SKM-1 treated with dmso at 0.1 percent for 144 hours (cell line): ENCODE results near the gene LYPD1.
A peak's percentile ranks its signal among the peaks of the same experiment; 100 is the strongest.

Experiments
- DNase-seq: peaks from one replicate; lab custom pipeline; 2025; ENCODE audit not compliant: unreplicated experiment; lab: John Stamatoyannopoulos, UW

LYPD1 gene

GRCh38 chr2:132668987-132669907 is 758 bp downstream of the LYPD1 start:
- DNase-seq: no peak

GRCh38 chr2:132668189-132668823 is 1.7 kb downstream of the LYPD1 start:
- no peak for DNase-seq

GRCh38 chr2:132667706-132668105 is 2.3 kb downstream of the LYPD1 start:
- no peak for DNase-seq

GRCh38 chr2:132665401-132666140 is 4.4 kb downstream of the LYPD1 start:
- no peak for DNase-seq

- DNase-seq: no peak
These were observed 5.9 kb downstream of the LYPD1 start for GRCh38 chr2:132664096-132664495.

- no peak for DNase-seq
These were observed 7.3 kb downstream of the LYPD1 start for GRCh38 chr2:132662732-132663131.

GRCh38 chr2:132659331-132659730 is 10.7 kb downstream of the LYPD1 start:
- DNase-seq: no peak

GRCh38 chr2:132656266-132656975 is 13.6 kb downstream of the LYPD1 start:
- no peak for DNase-seq

- no peak for DNase-seq
These were observed 15.0 kb downstream of the LYPD1 start for GRCh38 chr2:132654968-132655367.

GRCh38 chr2:132654335-132654734 is 15.7 kb downstream of the LYPD1 start:
- DNase-seq: no peak

GRCh38 chr2:132652474-132652873 is 17.5 kb downstream of the LYPD1 start:
- no peak for DNase-seq

- DNase-seq: no peak
These were observed 18.6 kb downstream of the LYPD1 start for GRCh38 chr2:132651115-132652045.

- no peak for DNase-seq
These were observed 23.4 kb downstream of the LYPD1 start for GRCh38 chr2:132646540-132647108.

- DNase-seq: peak; percentile 90
These were observed 24.1 kb downstream of the LYPD1 start for GRCh38 chr2:132645722-132646539.

GRCh38 chr2:132645176-132645575 is 24.8 kb downstream of the LYPD1 start:
- DNase-seq: no peak

- no peak for DNase-seq
These were observed 27.6 kb downstream of the LYPD1 start for GRCh38 chr2:132642415-132642814.

- peak; percentile 32 for DNase-seq
These were observed 28.2 kb downstream of the LYPD1 start for GRCh38 chr2:132641819-132642218.

- no peak for DNase-seq
These were observed 29.9 kb downstream of the LYPD1 start for GRCh38 chr2:132640116-132640515.
